ENCODE data around the gene ICAM4. TPM values are rescaled to one million over a fixed set of nuclear protein-coding genes. Genes with fewer than 3 reads are reported as not detected.
"Not testable (repeated sequence)": the region's sequence is repeated elsewhere in the genome, so short reads cannot be mapped to it uniquely, and the experiment has no call there.

ICAM4 gene
- total RNA-seq: 1 to 10 TPM in 1 of 2 donors, under 1 TPM in 1; 0.93 to 2.8 TPM
- not detected for polyA plus RNA-seq
- long read RNA-seq, donor 1, partial matches to known transcripts: 0 of 1 reads
- long read RNA-seq, donor 1, other reads (novel, unspliced or antisense): 0 of 1 reads
- long read RNA-seq, donor 2, partial matches to known transcripts: 0 of 1 reads
- long read RNA-seq, donor 2, other reads (novel, unspliced or antisense): 0 of 1 reads

GRCh38 chr19:10286803-10287737, at the start of gene ICAM4:
Gene ICAM4 (plus strand): TSS chr19:10286955. CDS start chr19:10287013, 58 bp downstream.
- H3K27ac ChIP-seq (ENCODE audit: low read depth in 1 of 2, low read length in 2 of 2): no peak within 1 kb of the TSS
- H3K4me3 ChIP-seq (ENCODE audit: low read length in 2 of 2): no peak within 1 kb of the TSS
- 3% methylated on average over 57 to 59 of the region's 59 CpGs for WGBS, 2 donors
- H3K27me3 ChIP-seq (ENCODE audit: control insufficient read depth in 1 of 2, insufficient read depth in 2 of 2, low read length in 1 of 2): no peaks in the 10 kb centered on the region
- peak in 1 of 2 donors; percentile 81 for DNase-seq
- intact Hi-C loops (cut with DNase I): no loop called here
- H3K4me1 ChIP-seq (ENCODE audit: control insufficient read depth in 1 of 2, insufficient read depth in 2 of 2, low read length in 2 of 2): no peaks in the 10 kb centered on the region
- ATAC-seq (ENCODE audit: low FRiP score): peak; percentile 67
- H3K36me3 ChIP-seq (ENCODE audit: control insufficient read depth in 1 of 2, insufficient read depth in 2 of 2, low read length in 1 of 2): no peaks in the 10 kb centered on the region
- no peaks in the 10 kb centered on the region for H3K9me3 ChIP-seq (ENCODE audit: control insufficient read depth, low read length)

GRCh38 chr19:10237702-10238101, 49.1 kb upstream of the ICAM4 start:
- Histone ChIP-seq H3K36me3 (ENCODE audit: control insufficient read depth in 1 of 2, insufficient read depth in 2 of 2, low read length in 1 of 2) (no peaks in the 10 kb centered on the region), H3K9me3 (ENCODE audit: control insufficient read depth, low read length) (no peaks in the 10 kb centered on the region), H3K4me1 (ENCODE audit: control insufficient read depth in 1 of 2, insufficient read depth in 2 of 2, low read length in 2 of 2) (no peaks in the 10 kb centered on the region), H3K27ac (ENCODE audit: low read depth in 1 of 2, low read length in 2 of 2) (no peak overlapping the region), H3K27me3 (ENCODE audit: control insufficient read depth in 1 of 2, insufficient read depth in 2 of 2, low read length in 1 of 2) (no peaks in the 10 kb centered on the region), H3K4me3 (ENCODE audit: low read length in 2 of 2) (no peak overlapping the region)
- intact Hi-C loops (cut with DNase I): no loop called here
- peak; percentile 26 for ATAC-seq (ENCODE audit: low FRiP score)
- 90 to 92% methylated on average over 6 of the region's 6 CpGs for WGBS, 2 donors
- no peak for DNase-seq

GRCh38 chr19:10238172-10238783, 48.5 kb upstream of the ICAM4 start:
- no peaks in the 10 kb centered on the region for H3K4me1 ChIP-seq (ENCODE audit: control insufficient read depth in 1 of 2, insufficient read depth in 2 of 2, low read length in 2 of 2)
- no peak overlapping the region for H3K27ac ChIP-seq (ENCODE audit: low read depth in 1 of 2, low read length in 2 of 2)
- no peaks in the 10 kb centered on the region for H3K9me3 ChIP-seq (ENCODE audit: control insufficient read depth, low read length)
- intact Hi-C loops (cut with DNase I): no loop called here
- DNase-seq (peak in 1 of 2 donors; percentile 76), ATAC-seq (ENCODE audit: low FRiP score) (peak; percentile 69)
- no peaks in the 10 kb centered on the region for H3K36me3 ChIP-seq (ENCODE audit: control insufficient read depth in 1 of 2, insufficient read depth in 2 of 2, low read length in 1 of 2)
- no peaks in the 10 kb centered on the region for H3K27me3 ChIP-seq (ENCODE audit: control insufficient read depth in 1 of 2, insufficient read depth in 2 of 2, low read length in 1 of 2)
- WGBS, 2 donors: 66 to 73% methylated on average over 12 of the region's 12 CpGs
- H3K4me3 ChIP-seq (ENCODE audit: low read length in 2 of 2): no peak overlapping the region

GRCh38 chr19:10241826-10242449, 44.8 kb upstream of the ICAM4 start:
- WGBS, 2 donors: 96 to 97% methylated on average over 11 of the region's 11 CpGs
- intact Hi-C loops (cut with DNase I); H3K36me3 ChIP-seq (ENCODE audit: control insufficient read depth in 1 of 2, insufficient read depth in 2 of 2, low read length in 1 of 2): not testable (repeated sequence)

GRCh38 chr19:10243606-10244005, 43.1 kb upstream of the ICAM4 start:
- Histone ChIP-seq H3K4me1 (ENCODE audit: control insufficient read depth in 1 of 2, insufficient read depth in 2 of 2, low read length in 2 of 2) (no peaks in the 10 kb centered on the region), H3K9me3 (ENCODE audit: control insufficient read depth, low read length) (no peaks in the 10 kb centered on the region), H3K27ac (ENCODE audit: low read depth in 1 of 2, low read length in 2 of 2) (no peak overlapping the region), H3K27me3 (ENCODE audit: control insufficient read depth in 1 of 2, insufficient read depth in 2 of 2, low read length in 1 of 2) (no peaks in the 10 kb centered on the region), H3K36me3 (ENCODE audit: control insufficient read depth in 1 of 2, insufficient read depth in 2 of 2, low read length in 1 of 2) (no peaks in the 10 kb centered on the region), H3K4me3 (ENCODE audit: low read length in 2 of 2) (no peak overlapping the region)
- 91 to 92% methylated on average over 7 of the region's 7 CpGs for WGBS, 2 donors
- DNase-seq: no peak
- no peak for ATAC-seq (ENCODE audit: low FRiP score)
- intact Hi-C loops (cut with DNase I): no loop called here

More at GRCh38 chr19:10241826-10242449, 44.8 kb upstream of the ICAM4 start:
- not testable (repeated sequence) for H3K27ac ChIP-seq (ENCODE audit: low read depth in 1 of 2, low read length in 2 of 2); DNase-seq; H3K9me3 ChIP-seq (ENCODE audit: control insufficient read depth, low read length); H3K4me1 ChIP-seq (ENCODE audit: control insufficient read depth in 1 of 2, insufficient read depth in 2 of 2, low read length in 2 of 2); H3K4me3 ChIP-seq (ENCODE audit: low read length in 2 of 2); ATAC-seq (ENCODE audit: low FRiP score); H3K27me3 ChIP-seq (ENCODE audit: control insufficient read depth in 1 of 2, insufficient read depth in 2 of 2, low read length in 1 of 2)

- no peaks in the 10 kb centered on the region for H3K27me3 ChIP-seq (ENCODE audit: control insufficient read depth in 1 of 2, insufficient read depth in 2 of 2, low read length in 1 of 2)
- no peak overlapping the region for H3K27ac ChIP-seq (ENCODE audit: low read depth in 1 of 2, low read length in 2 of 2)
- intact Hi-C loops (cut with DNase I): no loop called here
- WGBS, 2 donors: 81 to 84% methylated on average over 9 of the region's 9 CpGs
- ATAC-seq (ENCODE audit: low FRiP score) (no peak), DNase-seq (no peak)
- no peaks in the 10 kb centered on the region for H3K4me1 ChIP-seq (ENCODE audit: control insufficient read depth in 1 of 2, insufficient read depth in 2 of 2, low read length in 2 of 2)
- no peaks in the 10 kb centered on the region for H3K9me3 ChIP-seq (ENCODE audit: control insufficient read depth, low read length)
- no peak overlapping the region for H3K4me3 ChIP-seq (ENCODE audit: low read length in 2 of 2)
- no peaks in the 10 kb centered on the region for H3K36me3 ChIP-seq (ENCODE audit: control insufficient read depth in 1 of 2, insufficient read depth in 2 of 2, low read length in 1 of 2)
These were observed 41.4 kb upstream of the ICAM4 start for GRCh38 chr19:10245189-10245939.

- Histone ChIP-seq H3K4me3 (ENCODE audit: low read length in 2 of 2) (no peak overlapping the region), H3K4me1 (ENCODE audit: control insufficient read depth in 1 of 2, insufficient read depth in 2 of 2, low read length in 2 of 2) (no peaks in the 10 kb centered on the region), H3K27me3 (ENCODE audit: control insufficient read depth in 1 of 2, insufficient read depth in 2 of 2, low read length in 1 of 2) (no peaks in the 10 kb centered on the region), H3K27ac (ENCODE audit: low read depth in 1 of 2, low read length in 2 of 2) (no peak overlapping the region), H3K36me3 (ENCODE audit: control insufficient read depth in 1 of 2, insufficient read depth in 2 of 2, low read length in 1 of 2) (no peaks in the 10 kb centered on the region), H3K9me3 (ENCODE audit: control insufficient read depth, low read length) (no peaks in the 10 kb centered on the region)
- intact Hi-C loops (cut with DNase I): no loop called here
- no peak for DNase-seq
- 84 to 87% methylated on average over 6 of the region's 6 CpGs for WGBS, 2 donors
- no peak for ATAC-seq (ENCODE audit: low FRiP score)
These were observed 40.2 kb upstream of the ICAM4 start for GRCh38 chr19:10246511-10246910.
